Upper lobe of left lung (tissue), 6 donors: Measurements from ENCODE around the gene PHETA1. TPM values are rescaled to one million over a fixed set of nuclear protein-coding genes. Genes with fewer than 3 reads are reported as not detected.

Experiments
- ATAC-seq, 2 donors: fragments of 200-7000 bp; cut with Tn5 transposase; one replicate each; pipeline ENCODE4 v1.9.1; 2022; ENCODE audit warnings: mild to moderate bottlenecking in 2 of 2, moderate library complexity in 2 of 2; ENCODE audit not compliant: low FRiP score in 2 of 2
- DNase-seq, 2 donors: peaks; one replicate each; pipeline ENCODE4 v3.0.0-alpha.2; 2019 to 2020
- H3K27ac ChIP-seq, 4 donors: fragments of 200-600 bp; sonication (generic); one replicate each; pipeline ENCODE4 v1.5.1; 2016 to 2019
- H3K27me3 ChIP-seq, 4 donors: fragments of 200-600 bp; sonication (generic); one replicate each; pipeline ENCODE4 v1.5.1; 2017 to 2019
- H3K36me3 ChIP-seq, 4 donors: fragments of 200-600 bp; sonication (generic); one replicate each; pipeline ENCODE4 v1.5.1; 2016 to 2019
- H3K4me1 ChIP-seq, 4 donors: fragments of 200-600 bp; sonication (generic); one replicate each; pipeline ENCODE4 v1.5.1; 2018 to 2019
- H3K4me3 ChIP-seq, 4 donors: fragments of 200-600 bp; sonication (generic); one replicate each; pipeline ENCODE4 v1.5.1; 2017 to 2019; ENCODE audit warnings: mild to moderate bottlenecking in 2 of 4, moderate library complexity in 1 of 4
- H3K9me3 ChIP-seq, 4 donors: fragments of 200-600 bp; sonication (generic); one replicate each; pipeline ENCODE4 v1.5.1; 2018 to 2019
- CTCF ChIP-seq, 6 experiments: fragments of 450-650 bp in 4 of 6; fragments of 200-600 bp in 2 of 6; sonication (generic) in 2 of 6; IDR thresholded peaks; one replicate each; pipeline ENCODE4 v1.5.1; 2016 to 2019; ENCODE audit warnings: antibody characterized with exemption in 6 of 6
- EP300 ChIP-seq, 4 donors: sonication (generic); formaldehyde crosslinking; IDR thresholded peaks; one replicate each; pipeline ENCODE4 v1.5.1; 2017; ENCODE audit warnings: antibody characterized with exemption in 4 of 4, control low read depth in 2 of 4
- POLR2A ChIP-seq, 4 donors: fragments of 450-650 bp; IDR thresholded peaks; one replicate each; pipeline ENCODE4 v1.5.1; 2016 to 2017; ENCODE audit warnings: antibody characterized with exemption in 4 of 4, mild to moderate bottlenecking in 2 of 4
- POLR2AphosphoS5 ChIP-seq, 2 donors: sonication (generic); formaldehyde crosslinking; IDR thresholded peaks; one replicate each; pipeline ENCODE4 v1.5.1; 2017; ENCODE audit warnings: antibody characterized with exemption in 2 of 2
- WGBS, 2 donors: methylation state at CpG; one replicate each; pipeline ENCODE4 v1.1.5; 2017 to 2018; 5-methylcytosine and 5-hydroxymethylcytosine counted together
- total RNA-seq, 6 donors: library from RNA; depleted of rRNA in 4 of 6; stranded (reverse); fragments of >200 nt in 4 of 6; gene quantifications; one replicate each; pipeline versions ENCODE4 v1.1.0 to v1.2.1, GENCODE V29; 2016 to 2021
- donor health status: DM: no; HTN: no; CAD: no; lungs with moderate emphysema.
- donor health status: DM: no; HTN: yes; CAD: no; lungs with severe emphysema.

PHETA1 gene
- total RNA-seq, 6 donors from 2014 or later = 9.1 to 24.6 (median 21.2) TPM

- Histone ChIP-seq H3K27me3 (no peaks in the 10 kb centered on the region), H3K4me3 (no peak overlapping the region), H3K4me1 (peaks cover 33 to 46% (median 40%) of the 10 kb centered on the region in 4 donors), H3K36me3 (peaks cover 0 to 26% (median 15%) of the 10 kb centered on the region in 4 donors), H3K27ac (peak overlapping the region in 1 of 4 donors; percentile 91), H3K9me3 (no peaks in the 10 kb centered on the region)
- DNase-seq = no peak
- no peak for ATAC-seq
- 84 to 93% methylated on average over 6 to 7 of the region's 7 CpGs for WGBS, 2 donors
- no peak for TF ChIP-seq EP300 (IDR thresholded peaks at IDR 0.05)
- no peak for TF ChIP-seq POLR2A (IDR thresholded peaks at IDR 0.05)
- no peak for TF ChIP-seq POLR2AphosphoS5 (IDR thresholded peaks at IDR 0.05)
- no peak for TF ChIP-seq CTCF (IDR thresholded peaks at IDR 0.05)
Measured at GRCh38 chr12:111414711-111415252, 45.9 kb upstream of the PHETA1 start.

GRCh38 chr12:111413442-111414086, 44.7 kb upstream of the PHETA1 start:
- no peaks in the 10 kb centered on the region for H3K9me3 ChIP-seq
- peak overlapping the region in 3 of 4 donors; percentile 24 to 91 (median 69) for H3K27ac ChIP-seq
- H3K36me3 ChIP-seq = peaks cover 0 to 14% (median 6%) of the 10 kb centered on the region in 4 donors
- no peak for ATAC-seq
- DNase-seq = no peak
- no peaks in the 10 kb centered on the region for H3K27me3 ChIP-seq
- TF ChIP-seq CTCF (IDR thresholded peaks at IDR 0.05) (no peak), POLR2AphosphoS5 (IDR thresholded peaks at IDR 0.05) (no peak), POLR2A (IDR thresholded peaks at IDR 0.05) (no peak), EP300 (IDR thresholded peaks at IDR 0.05) (no peak)
- H3K4me3 ChIP-seq = no peak overlapping the region
- WGBS, 2 donors = 80 to 85% methylated on average over 11 to 12 of the region's 12 CpGs
- H3K4me1 ChIP-seq = peaks cover 45 to 58% (median 52%) of the 10 kb centered on the region in 4 donors

GRCh38 chr12:111412830-111413441, 44.0 kb upstream of the PHETA1 start:
- DNase-seq (no peak), ATAC-seq (no peak)
- H3K36me3 ChIP-seq = peaks cover 0 to 9% (median 1%) of the 10 kb centered on the region in 4 donors
- peak overlapping the region; percentile 44 to 94 (median 80) for H3K27ac ChIP-seq
- H3K4me3 ChIP-seq = no peak overlapping the region
- no peak for TF ChIP-seq EP300 (IDR thresholded peaks at IDR 0.05)
- TF ChIP-seq POLR2A (IDR thresholded peaks at IDR 0.05) = no peak
- no peak for TF ChIP-seq POLR2AphosphoS5 (IDR thresholded peaks at IDR 0.05)
- no peak for TF ChIP-seq CTCF (IDR thresholded peaks at IDR 0.05)
- H3K4me1 ChIP-seq = peaks cover 51 to 64% (median 58%) of the 10 kb centered on the region in 4 donors
- no peaks in the 10 kb centered on the region for H3K9me3 ChIP-seq
- H3K27me3 ChIP-seq = no peaks in the 10 kb centered on the region
- 67% methylated on average over 6 of the region's 6 CpGs for WGBS, 2 donors

DNA sequence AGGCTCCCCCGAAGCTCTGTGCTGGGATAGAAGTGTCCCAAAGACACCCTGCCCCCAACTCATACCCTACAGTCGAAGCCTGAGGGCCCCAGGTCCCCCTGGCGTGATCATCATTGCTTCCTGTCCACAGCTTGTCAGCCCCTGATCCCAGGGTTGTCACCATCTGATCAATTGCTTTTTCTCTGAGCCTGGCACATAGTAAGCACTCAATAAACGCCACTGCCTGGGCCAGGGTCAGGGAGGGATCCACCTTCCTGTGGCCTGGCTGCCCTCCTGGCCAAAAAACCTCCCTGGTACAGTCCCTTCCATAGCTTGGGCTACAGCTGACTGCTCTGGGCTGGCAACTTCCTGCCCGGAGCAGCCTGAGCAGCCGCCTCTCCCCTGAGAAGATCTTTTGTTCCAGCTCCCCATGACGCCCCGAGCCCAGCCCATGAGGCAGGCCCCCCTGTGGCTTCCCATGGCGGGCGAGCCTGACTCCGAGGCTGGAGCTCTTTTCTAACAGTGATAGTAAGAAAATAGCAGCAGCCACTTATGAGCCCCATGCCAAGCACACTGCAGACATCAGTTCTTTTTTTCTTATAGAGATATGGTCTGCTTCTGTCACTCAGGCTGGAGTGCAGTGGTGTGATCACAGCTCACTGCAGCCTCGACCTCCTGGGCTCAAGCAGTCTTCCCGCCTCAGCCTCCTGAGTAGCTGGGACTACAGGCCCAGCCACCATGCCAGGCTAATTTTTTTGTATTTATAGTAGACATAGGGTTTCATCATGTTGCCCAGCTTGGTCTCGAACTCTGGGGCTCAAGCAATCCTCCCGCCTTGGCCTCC, 43.3 kb upstream of the PHETA1 start:
- H3K27me3 ChIP-seq = no peaks in the 10 kb centered on the region
- no peak overlapping the region for H3K4me3 ChIP-seq
- DNase-seq (peak in 1 of 2 donors; percentile 63), ATAC-seq (no peak)
- no peaks in the 10 kb centered on the region for H3K9me3 ChIP-seq
- H3K36me3 ChIP-seq = peaks cover 0 to 6% (median 0%) of the 10 kb centered on the region in 4 donors
- peak overlapping the region; percentile 44 to 94 (median 80) for H3K27ac ChIP-seq
- TF ChIP-seq POLR2AphosphoS5 (IDR thresholded peaks at IDR 0.05) (no peak), CTCF (IDR thresholded peaks at IDR 0.05) (no peak), EP300 (IDR thresholded peaks at IDR 0.05) (no peak), POLR2A (IDR thresholded peaks at IDR 0.05) (no peak)
- 48 to 68% methylated on average over 6 to 15 of the region's 15 CpGs for WGBS, 2 donors
- peaks cover 58 to 71% (median 65%) of the 10 kb centered on the region in 4 donors for H3K4me1 ChIP-seq
